ENCODE results near the gene CTRB2. TPM values are rescaled to one million over a fixed set of nuclear protein-coding genes. Genes with fewer than 3 reads are reported as not detected.

Gene CTRB2
- total RNA-seq, 1 donor from 2014 or later, result not detected

- peaks cover 21% of the 10 kb centered on the region for H3K27me3 Mint-ChIP-seq (ENCODE audit: unreplicated experiment)
- H3K9me3 Mint-ChIP-seq (ENCODE audit: unreplicated experiment), result no peaks in the 10 kb centered on the region
- H3K36me3 Mint-ChIP-seq (ENCODE audit: low read depth, unreplicated experiment), result no peaks in the 10 kb centered on the region
- DNase-seq (ENCODE audit: low spot score), result no peak
- TF ChIP-seq CTCF (IDR thresholded peaks at IDR 0.05; ENCODE audit: unreplicated experiment), result no peak
- no peak overlapping the region for H3K4me3 Mint-ChIP-seq (ENCODE audit: unreplicated experiment)
- H3K4me1 Mint-ChIP-seq (ENCODE audit: unreplicated experiment), result peaks cover 4% of the 10 kb centered on the region
- no peak overlapping the region for H3K27ac Mint-ChIP-seq (ENCODE audit: unreplicated experiment)
Measured at GRCh38 chr16:75219838-75220237, 12.9 kb upstream of the CTRB2 start.

- Mint-ChIP-seq H3K4me1 (ENCODE audit: unreplicated experiment) (peaks cover 4% of the 10 kb centered on the region), H3K36me3 (ENCODE audit: low read depth, unreplicated experiment) (no peaks in the 10 kb centered on the region), H3K9me3 (ENCODE audit: unreplicated experiment) (no peaks in the 10 kb centered on the region), H3K27ac (ENCODE audit: unreplicated experiment) (no peak overlapping the region), H3K4me3 (ENCODE audit: unreplicated experiment) (no peak overlapping the region), H3K27me3 (ENCODE audit: unreplicated experiment) (peaks cover 14% of the 10 kb centered on the region)
- no peak for DNase-seq (ENCODE audit: low spot score)
- TF ChIP-seq CTCF (IDR thresholded peaks at IDR 0.05; ENCODE audit: unreplicated experiment), result no peak
Measured at GRCh38 chr16:75219088-75219487, 12.1 kb upstream of the CTRB2 start.

GRCh38 chr16:75218256-75219076 is 11.5 kb upstream of the CTRB2 start, which contains the start of gene CTRB1:
CTRB1 (plus strand) TSS chr16:75218988; CDS start chr16:75219008, 20 bp downstream.
- no peak for TF ChIP-seq CTCF (IDR thresholded peaks at IDR 0.05; ENCODE audit: unreplicated experiment)
- DNase-seq (ENCODE audit: low spot score), result no peak
- Mint-ChIP-seq H3K27ac (ENCODE audit: unreplicated experiment) (no peak within 1 kb of the TSS), H3K27me3 (ENCODE audit: unreplicated experiment) (peaks cover 13% of the 10 kb centered on the region), H3K36me3 (ENCODE audit: low read depth, unreplicated experiment) (no peaks in the 10 kb centered on the region), H3K4me1 (ENCODE audit: unreplicated experiment) (peaks cover 4% of the 10 kb centered on the region), H3K9me3 (ENCODE audit: unreplicated experiment) (no peaks in the 10 kb centered on the region), H3K4me3 (ENCODE audit: unreplicated experiment) (no peak within 1 kb of the TSS)

- H3K27ac Mint-ChIP-seq (ENCODE audit: unreplicated experiment), result no peak overlapping the region
- H3K4me3 Mint-ChIP-seq (ENCODE audit: unreplicated experiment), result no peak overlapping the region
- peaks cover 12% of the 10 kb centered on the region for H3K27me3 Mint-ChIP-seq (ENCODE audit: unreplicated experiment)
- peaks cover 4% of the 10 kb centered on the region for H3K4me1 Mint-ChIP-seq (ENCODE audit: unreplicated experiment)
- H3K9me3 Mint-ChIP-seq (ENCODE audit: unreplicated experiment), result no peaks in the 10 kb centered on the region
- DNase-seq (ENCODE audit: low spot score), result no peak
- no peaks in the 10 kb centered on the region for H3K36me3 Mint-ChIP-seq (ENCODE audit: low read depth, unreplicated experiment)
- TF ChIP-seq CTCF (IDR thresholded peaks at IDR 0.05; ENCODE audit: unreplicated experiment), result no peak
Measured at GRCh38 chr16:75217389-75217851, 10.5 kb upstream of the CTRB2 start.

GRCh38 chr16:75216576-75216975 is 9.6 kb upstream of the CTRB2 start:
- Mint-ChIP-seq H3K4me3 (ENCODE audit: unreplicated experiment) (no peak overlapping the region), H3K27me3 (ENCODE audit: unreplicated experiment) (peaks cover 8% of the 10 kb centered on the region), H3K36me3 (ENCODE audit: low read depth, unreplicated experiment) (no peaks in the 10 kb centered on the region), H3K27ac (ENCODE audit: unreplicated experiment) (no peak overlapping the region), H3K4me1 (ENCODE audit: unreplicated experiment) (no peaks in the 10 kb centered on the region), H3K9me3 (ENCODE audit: unreplicated experiment) (no peaks in the 10 kb centered on the region)
- DNase-seq (ENCODE audit: low spot score), result no peak
- no peak for TF ChIP-seq CTCF (IDR thresholded peaks at IDR 0.05; ENCODE audit: unreplicated experiment)
